ENCODE results near the gene FNDC4. TPM values are rescaled to one million over a fixed set of nuclear protein-coding genes. Genes with fewer than 3 reads are reported as not detected.

FNDC4 gene
- total and polyA plus RNA-seq, 8 donors = 0.89 to 23.3 (median 7.6) TPM

- TF ChIP-seq POLR2AphosphoS5 (IDR thresholded peaks at IDR 0.05) (no peak), POLR2A (IDR thresholded peaks at IDR 0.05) (no peak), EP300 (IDR thresholded peaks at IDR 0.05) (no peak), CTCF (IDR thresholded peaks at IDR 0.05) (no peak)
- Histone ChIP-seq H3K36me3 (no peaks in the 10 kb centered on the region), H3K27me3 (no peaks in the 10 kb centered on the region), H3K27ac (no peak overlapping the region), H3K9me3 (no peaks in the 10 kb centered on the region), H3K4me3 (no peak overlapping the region), H3K4me1 (peaks cover 0 to 7% (median 2%) of the 10 kb centered on the region in 4 donors)
- intact Hi-C loops (cut with DNase I; ENCODE audit: low total_unique reads) = no loop called here
- no peak for DNase-seq
- WGBS, 5 donors = 68 to 73% (median 71%) methylated on average over 4 of the region's 4 CpGs
Observed at GRCh38 chr2:27507293-27507692, 12.3 kb upstream of the FNDC4 start.

- Histone ChIP-seq H3K27ac (no peak overlapping the region), H3K9me3 (no peaks in the 10 kb centered on the region), H3K27me3 (no peaks in the 10 kb centered on the region), H3K4me3 (no peak overlapping the region), H3K36me3 (no peaks in the 10 kb centered on the region), H3K4me1 (peaks cover 0 to 7% (median 2%) of the 10 kb centered on the region in 4 donors)
- DNase-seq = no peak
- intact Hi-C loops (cut with DNase I; ENCODE audit: low total_unique reads) = no loop called here
- 87 to 92% (median 89%) methylated on average over 6 of the region's 6 CpGs for WGBS, 5 donors
- TF ChIP-seq POLR2AphosphoS5 (IDR thresholded peaks at IDR 0.05) (no peak), CTCF (IDR thresholded peaks at IDR 0.05) (no peak)
Observed at GRCh38 chr2:27506587-27506986, 11.6 kb upstream of the FNDC4 start.

GRCh38 chr2:27502142-27502541 is 7.1 kb upstream of the FNDC4 start:
- Histone ChIP-seq H3K27me3 (no peaks in the 10 kb centered on the region), H3K9me3 (no peaks in the 10 kb centered on the region), H3K36me3 (no peaks in the 10 kb centered on the region), H3K27ac (no peak overlapping the region), H3K4me1 (peaks cover 0 to 2% (median under 1%) of the 10 kb centered on the region in 4 donors), H3K4me3 (no peak overlapping the region)
- TF ChIP-seq POLR2A (IDR thresholded peaks at IDR 0.05) = no peak
- TF ChIP-seq EP300 (IDR thresholded peaks at IDR 0.05) = no peak
- no peak for TF ChIP-seq POLR2AphosphoS5 (IDR thresholded peaks at IDR 0.05)
- no peak for TF ChIP-seq CTCF (IDR thresholded peaks at IDR 0.05)
- 80 to 90% (median 86%) methylated on average over 4 of the region's 4 CpGs for WGBS, 5 donors
- intact Hi-C loops (cut with DNase I; ENCODE audit: low total_unique reads) = no loop called here
- no peak for DNase-seq

- H3K9me3 ChIP-seq = no peaks in the 10 kb centered on the region
- H3K27me3 ChIP-seq = peaks cover 0 to 6% (median 3%) of the 10 kb centered on the region in 3 donors
- TF ChIP-seq EP300 (IDR thresholded peaks at IDR 0.05) = no peak
- no peak for TF ChIP-seq POLR2A (IDR thresholded peaks at IDR 0.05)
- no peak for TF ChIP-seq POLR2AphosphoS5 (IDR thresholded peaks at IDR 0.05)
- TF ChIP-seq CTCF (IDR thresholded peaks at IDR 0.05) = no peak
- no peaks in the 10 kb centered on the region for H3K36me3 ChIP-seq
- intact Hi-C loops (cut with DNase I; ENCODE audit: low total_unique reads) = no loop called here
- no peak overlapping the region for H3K4me3 ChIP-seq
- peak in 1 of 2 donors; percentile 75 for DNase-seq
- no peak overlapping the region for H3K27ac ChIP-seq
- H3K4me1 ChIP-seq = peaks cover 0 to 12% (median 9%) of the 10 kb centered on the region in 4 donors
Observed at GRCh38 chr2:27501042-27501441, 6.0 kb upstream of the FNDC4 start.

Measured in stomach (tissue), 9 donors.